A673 (cell line): ENCODE measurements around the gene GPSM1. TPM values are rescaled to one million over a fixed set of nuclear protein-coding genes. Genes with fewer than 3 reads are reported as not detected.
A peak's percentile ranks its signal among the peaks of the same experiment; 100 is the strongest.

Source experiments
- BruUV-seq: library from RNA; stranded (reverse); fragments of 400-500 nt; replicated peaks from 2 replicates; lab custom pipeline; 2021; lab: Mats Ljungman, UMichigan
- CTCF ChIA-PET: fragments of 300-600 bp; sonication (Branson Sonifier 250); formaldehyde crosslinking; loops from one replicate; lab custom pipeline; 2022; ENCODE audit warnings: antibody characterized with exemption; lab: Charles Lee
- POLR2A ChIA-PET: fragments of 300-600 bp; sonication (Branson Sonifier 250); formaldehyde crosslinking; loops from one replicate; lab custom pipeline; 2022; ENCODE audit warnings: antibody characterized with exemption; ENCODE audit not compliant: low non-redundant PET; lab: Charles Lee
- DNase-seq: peaks from one replicate; pipeline ENCODE4 v3.0.0-alpha.2; 2015; ENCODE audit warnings: low spot score
- H3K27ac ChIP-seq: fragments of 200-600 bp; sonication (generic); 2 replicates; pipeline ENCODE4 v1.5.1; 2016; ENCODE audit warnings: mixed run types, low read depth, mild to moderate bottlenecking, mixed read lengths, antibody characterized with exemption, low read length; ENCODE audit not compliant: poor library complexity, severe bottlenecking
- H3K27me3 ChIP-seq: fragments of 200-600 bp; sonication (generic); replicated peaks from 2 replicates; pipeline ENCODE4 v1.6.1; 2017; ENCODE audit warnings: mixed run types, low read depth, mild to moderate bottlenecking, mixed read lengths, antibody characterized with exemption, low read length; ENCODE audit not compliant: insufficient read depth, poor library complexity
- H3K36me3 ChIP-seq: fragments of 200-600 bp; sonication (generic); 2 replicates; pipeline ENCODE4 v1.6.1; 2016; ENCODE audit warnings: mixed run types, mild to moderate bottlenecking, mixed read lengths, antibody characterized with exemption, low read length; ENCODE audit not compliant: insufficient read depth, poor library complexity, severe bottlenecking
- H3K4me1 ChIP-seq: fragments of 200-600 bp; sonication (generic); 2 replicates; pipeline ENCODE4 v1.6.1; 2017; ENCODE audit warnings: mixed run types, mild to moderate bottlenecking, mixed read lengths, antibody characterized with exemption, low read length; ENCODE audit not compliant: insufficient read depth, poor library complexity, severe bottlenecking
- H3K4me3 ChIP-seq: fragments of 200-600 bp; sonication (generic); 2 replicates; pipeline ENCODE4 v1.5.1; 2016; ENCODE audit warnings: low read depth, mixed run types, mild to moderate bottlenecking, mixed read lengths, low read length; ENCODE audit not compliant: poor library complexity, severe bottlenecking
- H3K9me3 ChIP-seq: fragments of 200-600 bp; sonication (generic); 2 replicates; pipeline ENCODE4 v1.6.1; 2016; ENCODE audit warnings: mixed run types, low read depth, mild to moderate bottlenecking, mixed read lengths, antibody characterized with exemption, low read length; ENCODE audit not compliant: poor library complexity, severe bottlenecking
- CTCF ChIP-seq: fragments of 300-800, 200-600 bp; sonication (generic); conservative IDR thresholded peaks from 2 replicates; pipeline ENCODE4 v1.5.1; 2017; ENCODE audit warnings: low read depth, mild to moderate bottlenecking, antibody characterized with exemption, low read length, moderate library complexity, mixed read lengths
- EZH2 ChIP-seq: fragments of 200-600 bp; sonication (generic); IDR thresholded peaks from 2 replicates; pipeline ENCODE4 v1.6.1; 2017; ENCODE audit warnings: borderline replicate concordance, low read depth, mild to moderate bottlenecking, mixed read lengths, antibody characterized with exemption, low read length; ENCODE audit not compliant: poor library complexity, severe bottlenecking
- intact Hi-C: fragments of 100-400 bp; cut with micrococcal nuclease; formaldehyde crosslinking; loops from one replicate; pipeline ENCODE4 v1.10.0; 2022; ENCODE audit not compliant: unreplicated experiment
- total RNA-seq: library from RNA; stranded (reverse); gene quantifications from 2 replicates; pipeline ENCODE4 v1.2.3, GENCODE V29; 2021

Gene GPSM1
- total RNA-seq, 1 experiment from 2014 or later, result 36.4 TPM

GRCh38 chr9:136329636-136330405 is 2.5 kb downstream of the GPSM1 start:
- POLR2A ChIA-PET, result no interaction called here
- peak overlapping the region; percentile 76 for H3K4me3 ChIP-seq
- intact Hi-C loops, result no loop called here
- H3K4me1 ChIP-seq, result peaks cover 25% of the 10 kb centered on the region
- no peaks in the 10 kb centered on the region for H3K9me3 ChIP-seq
- no peaks in the 10 kb centered on the region for H3K27me3 ChIP-seq
- DNase-seq, result no peak
- TF ChIP-seq EZH2, result no peak
- TF ChIP-seq CTCF, result no peak
- TSS peak; percentile 35 for BruUV-seq
- CTCF ChIA-PET, result no interaction called here
- peak overlapping the region; percentile 74 for H3K27ac ChIP-seq
- no peaks in the 10 kb centered on the region for H3K36me3 ChIP-seq

- intact Hi-C loops, result no loop called here
- peaks cover 25% of the 10 kb centered on the region for H3K4me1 ChIP-seq
- BruUV-seq, result no TSS peak
- H3K36me3 ChIP-seq, result no peaks in the 10 kb centered on the region
- ChIA-PET CTCF (no interaction called here), POLR2A (no interaction called here)
- H3K27me3 ChIP-seq, result no peaks in the 10 kb centered on the region
- no peak overlapping the region for H3K27ac ChIP-seq
- no peak for DNase-seq
- no peaks in the 10 kb centered on the region for H3K9me3 ChIP-seq
- H3K4me3 ChIP-seq, result no peak overlapping the region
- TF ChIP-seq EZH2, result no peak
- no peak for TF ChIP-seq CTCF
Observed at GRCh38 chr9:136330406-136330990, 3.2 kb downstream of the GPSM1 start.

GRCh38 chr9:136331030-136331429 is 3.7 kb downstream of the GPSM1 start:
- TF ChIP-seq EZH2, result no peak
- TF ChIP-seq CTCF, result no peak
- Histone ChIP-seq H3K27me3 (no peaks in the 10 kb centered on the region), H3K36me3 (no peaks in the 10 kb centered on the region), H3K27ac (no peak overlapping the region), H3K9me3 (no peaks in the 10 kb centered on the region), H3K4me1 (peaks cover 25% of the 10 kb centered on the region), H3K4me3 (no peak overlapping the region)
- intact Hi-C loops, result no loop called here
- ChIA-PET POLR2A (no interaction called here), CTCF (no interaction called here)
- no TSS peak for BruUV-seq
- DNase-seq, result no peak
